IPS-18c (cell line): ENCODE measurements around the gene SMAD6.

Source experiments
- H3K4me3 ChIP-seq: 2 replicates; pipeline ENCODE4 v1.7.0; 2013; ENCODE audit warnings: low read depth, mild to moderate bottlenecking, low read length, moderate library complexity; ENCODE audit not compliant: insufficient read depth
- H3K9me3 ChIP-seq: one replicate; pipeline ENCODE4 v1.6.1; 2013; ENCODE audit warnings: mild to moderate bottlenecking, low read length, moderate library complexity; ENCODE audit not compliant: control insufficient read depth, insufficient read depth

Gene SMAD6

DNA sequence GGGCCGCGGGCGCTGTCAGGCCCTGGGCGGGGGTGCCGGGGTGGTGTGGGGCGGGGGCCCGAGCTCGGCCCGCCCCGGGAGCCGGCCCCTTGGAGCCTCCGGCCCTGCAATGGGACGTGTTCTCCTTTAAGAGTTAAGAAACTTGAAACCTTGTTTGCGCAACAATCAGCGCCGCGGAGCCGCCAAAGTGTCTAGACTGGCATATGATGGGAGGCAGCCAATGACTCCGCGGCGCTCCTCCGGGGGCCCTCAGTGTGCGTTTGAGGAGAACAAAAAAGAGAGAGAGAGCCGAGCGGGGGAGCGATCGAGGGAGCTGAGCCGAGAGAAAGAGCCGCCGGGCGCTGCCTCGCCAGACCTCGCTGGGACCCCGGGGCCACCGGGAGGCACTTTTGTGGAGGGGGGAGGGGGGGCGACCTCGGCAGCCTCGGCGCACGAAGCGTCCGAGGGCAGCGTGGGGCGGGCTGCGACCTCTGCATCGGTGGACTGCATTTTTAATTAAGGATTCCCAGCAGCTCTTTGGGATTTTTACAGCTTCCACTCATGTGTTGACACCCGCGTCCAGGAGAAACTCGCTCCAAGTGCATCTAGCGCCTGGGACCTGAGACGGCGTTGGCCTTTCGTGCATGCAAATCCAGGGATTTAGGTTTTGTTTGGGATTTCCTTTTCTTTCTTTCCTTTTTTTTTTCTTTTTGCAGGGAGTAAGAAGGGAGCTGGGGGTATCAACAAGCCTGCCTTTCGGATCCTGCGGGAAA is at the start of gene SMAD6:
TSS of gene SMAD6 (plus strand) at position 202 of the 752 bp plus-strand sequence. CDS start 1,023 bp downstream, outside the sequence.
- H3K4me3 ChIP-seq = peak within 1 kb of the TSS; percentile 74
- no peaks in the 10 kb centered on the region for H3K9me3 ChIP-seq

- Histone ChIP-seq H3K4me3 (no peak overlapping the region), H3K9me3 (no peaks in the 10 kb centered on the region)
These were observed 49.2 kb upstream of the SMAD6 start for GRCh38 chr15:66652806-66653205.

GRCh38 chr15:66653398-66653797 is 48.6 kb upstream of the SMAD6 start:
- no peaks in the 10 kb centered on the region for H3K9me3 ChIP-seq

GRCh38 chr15:66653852-66654251 is 48.2 kb upstream of the SMAD6 start:
- Histone ChIP-seq H3K9me3 (no peaks in the 10 kb centered on the region), H3K4me3 (no peak overlapping the region)

More at GRCh38 chr15:66653398-66653797, 48.6 kb upstream of the SMAD6 start:
- H3K4me3 ChIP-seq = no peak overlapping the region

- peak overlapping the region; percentile 9; the same call in 1 of the 2 replicates for H3K4me3 ChIP-seq
- no peaks in the 10 kb centered on the region for H3K9me3 ChIP-seq
These were observed 47.7 kb upstream of the SMAD6 start for GRCh38 chr15:66654361-66654738.

- Histone ChIP-seq H3K4me3 (peak overlapping the region; percentile 15), H3K9me3 (no peaks in the 10 kb centered on the region)
These were observed 47.2 kb upstream of the SMAD6 start for GRCh38 chr15:66654739-66655375.

- Histone ChIP-seq H3K9me3 (no peaks in the 10 kb centered on the region), H3K4me3 (no peak overlapping the region)
These were observed 46.5 kb upstream of the SMAD6 start for GRCh38 chr15:66655511-66655910.

- Histone ChIP-seq H3K9me3 (no peaks in the 10 kb centered on the region), H3K4me3 (no peak overlapping the region)
These were observed 46.0 kb upstream of the SMAD6 start for GRCh38 chr15:66655997-66656396.

- no peaks in the 10 kb centered on the region for H3K9me3 ChIP-seq
- peak overlapping the region; percentile 11; the same call in 1 of the 2 replicates for H3K4me3 ChIP-seq
These were observed 44.6 kb upstream of the SMAD6 start for GRCh38 chr15:66657185-66658020.

DNA sequence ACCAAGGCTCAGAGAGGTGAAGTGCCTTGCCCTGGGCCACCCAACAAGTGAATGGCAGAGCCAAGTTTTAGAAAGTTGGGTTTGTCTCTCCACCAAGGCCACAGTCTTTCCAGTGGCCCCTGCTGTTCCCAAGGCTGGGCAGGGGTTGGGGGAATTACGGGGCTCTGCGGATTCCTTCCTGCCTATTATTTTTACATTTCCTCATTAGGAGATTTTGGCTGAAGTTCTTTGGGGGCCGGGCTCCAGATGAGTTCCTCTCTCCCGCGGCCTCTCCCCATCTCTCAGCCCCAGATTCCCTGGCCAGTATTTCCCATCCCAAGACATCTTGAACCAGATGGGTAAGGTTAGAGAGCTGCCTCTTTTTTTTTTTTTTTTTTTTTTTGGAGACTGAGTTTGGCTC is 44.0 kb upstream of the SMAD6 start:
- Histone ChIP-seq H3K9me3 (no peaks in the 10 kb centered on the region), H3K4me3 (no peak overlapping the region)

DNA sequence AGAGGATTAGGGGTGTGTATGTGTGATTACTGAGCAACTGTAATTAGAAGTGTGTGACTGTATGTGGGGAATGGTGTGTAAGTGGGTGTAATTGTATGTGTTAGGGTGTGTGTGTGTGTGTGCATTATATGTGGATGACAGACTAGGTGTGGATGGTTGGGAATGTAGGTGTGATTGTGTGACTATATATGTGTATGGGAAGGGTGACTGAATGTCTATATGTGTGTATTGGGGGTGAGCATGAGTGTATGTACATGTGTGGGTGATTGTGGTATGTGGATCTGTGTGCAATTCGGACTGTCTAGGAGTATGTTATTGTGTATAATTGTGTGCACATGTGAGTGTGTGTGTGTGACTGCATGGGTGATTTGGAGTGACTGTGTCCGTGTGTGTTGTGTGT is 43.2 kb upstream of the SMAD6 start:
- H3K4me3 ChIP-seq = no peak overlapping the region
- no peaks in the 10 kb centered on the region for H3K9me3 ChIP-seq

DNA sequence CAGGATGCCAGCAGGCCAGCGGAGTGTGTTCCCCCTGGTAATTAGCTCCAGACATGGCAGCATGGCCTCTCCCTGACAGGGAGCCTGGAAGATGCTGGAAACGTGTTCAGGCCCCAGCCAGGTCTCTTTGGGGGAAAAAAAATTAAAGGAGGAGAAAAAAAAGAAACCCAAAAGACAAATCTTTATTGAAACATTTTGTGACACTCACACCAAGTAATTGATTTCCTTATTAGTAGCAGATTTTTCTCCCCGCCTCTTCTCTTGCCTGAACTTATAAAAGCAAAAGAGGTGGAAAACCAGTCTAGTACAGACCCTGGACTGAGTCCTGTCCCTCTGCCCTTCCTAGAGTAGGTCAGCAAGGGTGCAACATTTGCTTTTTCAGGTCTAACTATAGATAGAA is 42.7 kb upstream of the SMAD6 start:
- H3K9me3 ChIP-seq = no peaks in the 10 kb centered on the region

GRCh38 chr15:66661432-66662096 is 40.5 kb upstream of the SMAD6 start:
- no peaks in the 10 kb centered on the region for H3K9me3 ChIP-seq
- H3K4me3 ChIP-seq = no peak overlapping the region

More for the DNA sequence above, 42.7 kb upstream of the SMAD6 start:
- H3K4me3 ChIP-seq = no peak overlapping the region

DNA sequence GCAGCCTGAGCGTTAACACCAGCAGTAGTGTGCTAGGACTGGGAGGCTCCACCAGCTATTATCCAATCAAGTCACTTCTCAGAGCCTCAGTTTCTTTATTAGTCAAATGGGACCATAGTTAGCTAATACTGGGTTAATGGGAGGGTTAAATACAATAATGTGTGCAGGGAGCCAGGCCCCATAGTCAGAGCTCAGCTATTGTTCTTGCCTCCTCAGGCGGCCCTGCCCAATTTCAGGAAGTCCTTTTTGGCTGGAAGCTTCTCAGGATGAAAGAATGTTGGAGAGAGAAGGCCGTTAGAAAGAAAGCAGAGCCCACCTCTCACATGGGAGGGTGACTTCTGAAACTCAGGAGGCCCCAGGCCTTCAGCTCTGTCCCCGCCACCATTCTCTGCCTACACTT is 39.5 kb upstream of the SMAD6 start:
- Histone ChIP-seq H3K4me3 (no peak overlapping the region), H3K9me3 (no peaks in the 10 kb centered on the region)

GRCh38 chr15:66663664-66664063 is 38.4 kb upstream of the SMAD6 start:
- no peak overlapping the region for H3K4me3 ChIP-seq
- no peaks in the 10 kb centered on the region for H3K9me3 ChIP-seq

GRCh38 chr15:66670175-66670574 is 31.9 kb upstream of the SMAD6 start:
- Histone ChIP-seq H3K9me3 (no peaks in the 10 kb centered on the region), H3K4me3 (no peak overlapping the region)
